DMS53 treated with DMSO at 0.1 percent for 48 hours (cell line): ENCODE results near the gene ZSCAN32.

Source experiments
- DNase-seq: peaks from one replicate; lab custom pipeline; 2025; ENCODE audit not compliant: unreplicated experiment; lab: John Stamatoyannopoulos, UW

The ZSCAN32 gene

GRCh38 chr16:3358871-3359270 is 41.9 kb downstream of the ZSCAN32 start:
- DNase-seq = no peak

GRCh38 chr16:3356118-3356517 is 44.7 kb downstream of the ZSCAN32 start:
- DNase-seq = no peak

- no peak for DNase-seq
Measured at GRCh38 chr16:3355589-3355988, 45.2 kb downstream of the ZSCAN32 start, which contains the start of gene OR2C1. Gene OR2C1 (plus strand): TSS chr16:3355889. CDS start chr16:3355941, 52 bp downstream.

GRCh38 chr16:3349175-3349574 is 51.6 kb downstream of the ZSCAN32 start:
- no peak for DNase-seq

- no peak for DNase-seq
Measured at GRCh38 chr16:3348547-3349167, 52.1 kb downstream of the ZSCAN32 start.

- no peak for DNase-seq
Measured at GRCh38 chr16:3347586-3347985, 53.2 kb downstream of the ZSCAN32 start.

- no peak for DNase-seq
Measured at GRCh38 chr16:3346041-3346440, 54.8 kb downstream of the ZSCAN32 start.
